ENCODE results near the gene CKMT1A.
"Not testable (repeated sequence)": the region's sequence is repeated elsewhere in the genome, so short reads cannot be mapped to it uniquely, and the experiment has no call there.

The CKMT1A gene

GRCh38 chr15:43693148-43694022 is at the start of gene CKMT1A:
Gene CKMT1A, plus strand, starts transcription at chr15:43693859. Its CDS starts 192 bp downstream, at chr15:43694051.
- not testable (repeated sequence) for DNase-seq (ENCODE audit: low read depth)

GRCh38 chr15:43648649-43649429 is 44.8 kb upstream of the CKMT1A start, which contains the start of gene CATSPER2:
Gene CATSPER2, minus strand, starts transcription at chr15:43648844. Its CDS starts 783 bp downstream, at chr15:43648061.
- no peak for DNase-seq (ENCODE audit: low read depth)

- not testable (repeated sequence) for DNase-seq (ENCODE audit: low read depth)
Observed at GRCh38 chr15:43649430-43649926, 44.2 kb upstream of the CKMT1A start.

GRCh38 chr15:43659727-43660126 is 33.9 kb upstream of the CKMT1A start:
- DNase-seq (ENCODE audit: low read depth), result not testable (repeated sequence)

GRCh38 chr15:43662293-43662692 is 31.4 kb upstream of the CKMT1A start:
- DNase-seq (ENCODE audit: low read depth), result not testable (repeated sequence)

- DNase-seq (ENCODE audit: low read depth), result not testable (repeated sequence)
Observed at GRCh38 chr15:43663333-43663732, 30.3 kb upstream of the CKMT1A start.

GRCh38 chr15:43666177-43666576 is 27.5 kb upstream of the CKMT1A start:
- not testable (repeated sequence) for DNase-seq (ENCODE audit: low read depth)

- not testable (repeated sequence) for DNase-seq (ENCODE audit: low read depth)
Observed at GRCh38 chr15:43674175-43674574, 19.5 kb upstream of the CKMT1A start.

GRCh38 chr15:43689604-43690301 is 3.9 kb upstream of the CKMT1A start:
- not testable (repeated sequence) for DNase-seq (ENCODE audit: low read depth)

GRCh38 chr15:43692679-43693078 is 980 bp upstream of the CKMT1A start:
- DNase-seq (ENCODE audit: low read depth), result not testable (repeated sequence)

GRCh38 chr15:43702174-43702573 is 8.5 kb downstream of the CKMT1A start:
- no peak for DNase-seq (ENCODE audit: low read depth)

GRCh38 chr15:43702701-43703424 is 9.2 kb downstream of the CKMT1A start:
- DNase-seq (ENCODE audit: low read depth), result no peak

GRCh38 chr15:43710431-43711131 is 16.9 kb downstream of the CKMT1A start:
- not testable (repeated sequence) for DNase-seq (ENCODE audit: low read depth)

GRCh38 chr15:43723151-43723550 is 29.5 kb downstream of the CKMT1A start:
- DNase-seq (ENCODE audit: low read depth), result no peak

- DNase-seq (ENCODE audit: low read depth), result not testable (repeated sequence)
Observed at GRCh38 chr15:43726306-43726705, 32.6 kb downstream of the CKMT1A start.

GRCh38 chr15:43728053-43728725 is 34.5 kb downstream of the CKMT1A start:
- DNase-seq (ENCODE audit: low read depth), result not testable (repeated sequence)

- DNase-seq (ENCODE audit: low read depth), result no peak
Observed at GRCh38 chr15:43735416-43735815, 41.8 kb downstream of the CKMT1A start.

GRCh38 chr15:43746245-43746902 is 52.7 kb downstream of the CKMT1A start, which contains the start of gene PDIA3:
Gene PDIA3, plus strand, starts transcription at chr15:43746438. Its CDS starts 102 bp downstream, at chr15:43746540.
- DNase-seq (ENCODE audit: low read depth), result peak; percentile 78

GRCh38 chr15:43746903-43747309 is 53.2 kb downstream of the CKMT1A start:
- not testable (repeated sequence) for DNase-seq (ENCODE audit: low read depth)
